Activated CD8-positive, alpha-beta T cell treated with anti-CD3 and anti-CD28 coated beads, Interleukin-2, amount 10 ng/mL, durations not matched to agents 7 days and 5 days (primary cell): ENCODE measurements around the gene C1orf94. TPM values are rescaled to one million over a fixed set of nuclear protein-coding genes. Genes with fewer than 3 reads are reported as not detected.

ENCODE experiments used
- ATAC-seq: fragments of 150-1000 bp; cut with Tn5 transposase; one replicate; pipeline ENCODE4 v1.10.0; 2021; ENCODE audit warnings: moderate library complexity
- CTCF ChIA-PET: fragments of 350-600 bp; sonication (Branson Sonifier 250); formaldehyde crosslinking; loops from one replicate; lab custom pipeline; 2021; ENCODE audit warnings: antibody characterized with exemption; lab: Charles Lee
- POLR2A ChIA-PET: fragments of 350-600 bp; sonication (Branson Sonifier 250); formaldehyde crosslinking; loops from one replicate; lab custom pipeline; 2021; ENCODE audit warnings: antibody characterized with exemption; lab: Charles Lee
- DNase-seq: peaks from one replicate; pipeline ENCODE4 v3.0.0-alpha.2; 2020
- H3K27ac Mint-ChIP-seq: one replicate; pipeline ENCODE4 v1.8.0; 2021; ENCODE audit warnings: mild to moderate bottlenecking, mixed read lengths
- H3K27me3 Mint-ChIP-seq: one replicate; pipeline ENCODE4 v1.8.0; 2021; ENCODE audit warnings: low read depth, mixed read lengths
- H3K36me3 Mint-ChIP-seq: one replicate; pipeline ENCODE4 v1.8.0; 2021; ENCODE audit warnings: low read depth, mixed read lengths
- H3K4me1 Mint-ChIP-seq: one replicate; pipeline ENCODE4 v1.8.0; 2021; ENCODE audit warnings: low read depth, mixed read lengths
- H3K4me3 Mint-ChIP-seq: one replicate; pipeline ENCODE4 v1.8.0; 2021; ENCODE audit warnings: mild to moderate bottlenecking, mixed read lengths
- H3K9me3 Mint-ChIP-seq: one replicate; pipeline ENCODE4 v1.8.0; 2022; ENCODE audit warnings: mixed read lengths; ENCODE audit not compliant: insufficient read depth
- total RNA-seq, 2 experiments: library from RNA; stranded (reverse); gene quantifications; one replicate each; pipeline ENCODE4 v1.2.3, GENCODE V29; 2021

C1orf94 gene
- total RNA-seq, 2 experiments from 2014 or later, result not detected

- DNase-seq, result no peak
- POLR2A ChIA-PET, result no interaction called here
- Mint-ChIP-seq H3K36me3 (no peaks in the 10 kb centered on the region), H3K27ac (no peak overlapping the region), H3K4me1 (no peaks in the 10 kb centered on the region), H3K4me3 (no peak overlapping the region), H3K27me3 (no peaks in the 10 kb centered on the region), H3K9me3 (no peaks in the 10 kb centered on the region)
- no peak for ATAC-seq
- CTCF ChIA-PET, result no interaction called here
Measured at GRCh38 chr1:34213956-34214355, 37.2 kb downstream of the C1orf94 start.

- CTCF ChIA-PET, result no interaction called here
- POLR2A ChIA-PET, result no interaction called here
- no peak overlapping the region for H3K4me3 Mint-ChIP-seq
- H3K9me3 Mint-ChIP-seq, result no peaks in the 10 kb centered on the region
- no peaks in the 10 kb centered on the region for H3K27me3 Mint-ChIP-seq
- H3K4me1 Mint-ChIP-seq, result no peaks in the 10 kb centered on the region
- DNase-seq (no peak), ATAC-seq (no peak)
- no peak overlapping the region for H3K27ac Mint-ChIP-seq
- H3K36me3 Mint-ChIP-seq, result no peaks in the 10 kb centered on the region
Measured at GRCh38 chr1:34231441-34231840, 54.7 kb downstream of the C1orf94 start.

- Mint-ChIP-seq H3K27me3 (no peaks in the 10 kb centered on the region), H3K4me3 (no peak overlapping the region), H3K36me3 (no peaks in the 10 kb centered on the region), H3K9me3 (no peaks in the 10 kb centered on the region), H3K27ac (no peak overlapping the region), H3K4me1 (no peaks in the 10 kb centered on the region)
- ATAC-seq (no peak), DNase-seq (no peak)
- ChIA-PET CTCF (no interaction called here), POLR2A (interaction anchor here (1.2 kb wide), 1 partner anchor 82 kb away, joined by 4 read pairs; no protein-coding TSS in a partner anchor)
Measured at GRCh38 chr1:34235594-34235993, 58.9 kb downstream of the C1orf94 start.

GRCh38 chr1:34236089-34236488 is 59.4 kb downstream of the C1orf94 start:
- H3K36me3 Mint-ChIP-seq, result no peaks in the 10 kb centered on the region
- POLR2A ChIA-PET, result no interaction called here
- CTCF ChIA-PET, result no interaction called here
- no peaks in the 10 kb centered on the region for H3K27me3 Mint-ChIP-seq
- no peaks in the 10 kb centered on the region for H3K4me1 Mint-ChIP-seq
- H3K27ac Mint-ChIP-seq, result no peak overlapping the region
- no peak overlapping the region for H3K4me3 Mint-ChIP-seq
- no peak for DNase-seq
- ATAC-seq, result no peak
- no peaks in the 10 kb centered on the region for H3K9me3 Mint-ChIP-seq

GRCh38 chr1:34237151-34237815 is 60.6 kb downstream of the C1orf94 start:
- Mint-ChIP-seq H3K36me3 (no peaks in the 10 kb centered on the region), H3K9me3 (no peaks in the 10 kb centered on the region), H3K4me3 (no peak overlapping the region), H3K4me1 (no peaks in the 10 kb centered on the region), H3K27me3 (no peaks in the 10 kb centered on the region), H3K27ac (no peak overlapping the region)
- ATAC-seq (no peak), DNase-seq (no peak)
- ChIA-PET POLR2A (no interaction called here), CTCF (no interaction called here)

GRCh38 chr1:34245967-34246366 is 69.3 kb downstream of the C1orf94 start:
- Mint-ChIP-seq H3K27ac (no peak overlapping the region), H3K36me3 (no peaks in the 10 kb centered on the region), H3K4me3 (no peak overlapping the region), H3K4me1 (no peaks in the 10 kb centered on the region), H3K27me3 (peaks cover 6% of the 10 kb centered on the region), H3K9me3 (no peaks in the 10 kb centered on the region)
- DNase-seq, result no peak
- CTCF ChIA-PET, result no interaction called here
- ATAC-seq, result no peak
- POLR2A ChIA-PET, result no interaction called here

GRCh38 chr1:34250342-34250741 is 73.6 kb downstream of the C1orf94 start:
- H3K4me3 Mint-ChIP-seq, result no peak overlapping the region
- ATAC-seq (no peak), DNase-seq (no peak)
- ChIA-PET POLR2A (no interaction called here), CTCF (no interaction called here)
- no peaks in the 10 kb centered on the region for H3K4me1 Mint-ChIP-seq
- no peak overlapping the region for H3K27ac Mint-ChIP-seq
- no peaks in the 10 kb centered on the region for H3K9me3 Mint-ChIP-seq
- no peaks in the 10 kb centered on the region for H3K36me3 Mint-ChIP-seq
- no peaks in the 10 kb centered on the region for H3K27me3 Mint-ChIP-seq

- no peak overlapping the region for H3K27ac Mint-ChIP-seq
- peaks cover 2% of the 10 kb centered on the region for H3K27me3 Mint-ChIP-seq
- ATAC-seq (no peak), DNase-seq (no peak)
- ChIA-PET POLR2A (no interaction called here), CTCF (no interaction called here)
- no peak overlapping the region for H3K4me3 Mint-ChIP-seq
- no peaks in the 10 kb centered on the region for H3K4me1 Mint-ChIP-seq
- no peaks in the 10 kb centered on the region for H3K9me3 Mint-ChIP-seq
- no peaks in the 10 kb centered on the region for H3K36me3 Mint-ChIP-seq
Measured at GRCh38 chr1:34262023-34262853, 85.5 kb downstream of the C1orf94 start.

GRCh38 chr1:34262921-34263320 is 86.2 kb downstream of the C1orf94 start:
- Mint-ChIP-seq H3K27me3 (peaks cover 2% of the 10 kb centered on the region), H3K36me3 (no peaks in the 10 kb centered on the region), H3K9me3 (no peaks in the 10 kb centered on the region), H3K4me1 (no peaks in the 10 kb centered on the region), H3K4me3 (no peak overlapping the region), H3K27ac (no peak overlapping the region)
- DNase-seq (no peak), ATAC-seq (no peak)
- ChIA-PET CTCF (no interaction called here), POLR2A (no interaction called here)

GRCh38 chr1:34263406-34263805 is 86.7 kb downstream of the C1orf94 start:
- ATAC-seq, result no peak
- POLR2A ChIA-PET, result no interaction called here
- no peak overlapping the region for H3K4me3 Mint-ChIP-seq
- no peaks in the 10 kb centered on the region for H3K4me1 Mint-ChIP-seq
- no peaks in the 10 kb centered on the region for H3K9me3 Mint-ChIP-seq
- no peaks in the 10 kb centered on the region for H3K36me3 Mint-ChIP-seq
- H3K27me3 Mint-ChIP-seq, result peaks cover 2% of the 10 kb centered on the region
- CTCF ChIA-PET, result no interaction called here
- DNase-seq, result no peak
- no peak overlapping the region for H3K27ac Mint-ChIP-seq

GRCh38 chr1:34265396-34265795 is 88.7 kb downstream of the C1orf94 start:
- CTCF ChIA-PET, result no interaction called here
- Mint-ChIP-seq H3K36me3 (no peaks in the 10 kb centered on the region), H3K27me3 (peaks cover 2% of the 10 kb centered on the region), H3K9me3 (no peaks in the 10 kb centered on the region), H3K4me1 (no peaks in the 10 kb centered on the region), H3K27ac (no peak overlapping the region), H3K4me3 (no peak overlapping the region)
- ATAC-seq, result no peak
- POLR2A ChIA-PET, result no interaction called here
- DNase-seq, result no peak

GRCh38 chr1:34266127-34266951 is 89.6 kb downstream of the C1orf94 start:
- no peaks in the 10 kb centered on the region for H3K9me3 Mint-ChIP-seq
- ATAC-seq, result no peak
- ChIA-PET POLR2A (no interaction called here), CTCF (no interaction called here)
- no peaks in the 10 kb centered on the region for H3K4me1 Mint-ChIP-seq
- H3K4me3 Mint-ChIP-seq, result no peak overlapping the region
- no peak overlapping the region for H3K27ac Mint-ChIP-seq
- DNase-seq, result no peak
- H3K36me3 Mint-ChIP-seq, result no peaks in the 10 kb centered on the region
- peaks cover 2% of the 10 kb centered on the region for H3K27me3 Mint-ChIP-seq
